Pancreas (tissue), 10 donors: ENCODE results near the gene OPCML. TPM values are rescaled to one million over a fixed set of nuclear protein-coding genes. Genes with fewer than 3 reads are reported as not detected.

Experiments
- ATAC-seq, 4 donors: fragments of 200-7000 bp; cut with Tn5 transposase; one replicate each; pipeline versions ENCODE4 v1.8.0 to v1.9.1; 2020; ENCODE audit warnings: mild to moderate bottlenecking in 4 of 4, moderate library complexity in 4 of 4
- DNase-seq, 6 donors: peaks; one replicate each; pipeline ENCODE4 v3.0.0-alpha.2; 2020
- FAIRE-seq: peaks from 2 replicates; lab custom pipeline; 2012; peaks lifted over from hg19 to GRCh38; lab: Jason Lieb, UNC
- H3K27ac ChIP-seq, 4 donors: fragments of 200-600 bp; sonication (generic); 1 replicate in 3 of 4; 2 replicates in 1 of 4; pipeline versions ENCODE4 v1.5.0 to v1.8.0; 2020
- H3K27me3 ChIP-seq, 4 donors: fragments of 200-600 bp; one replicate each; pipeline ENCODE4 v1.8.0; 2021
- H3K36me3 ChIP-seq, 3 donors: fragments of 200-600 bp; sonication (generic) in 1 of 3; one replicate each; pipeline versions ENCODE4 v1.5.0 to v1.8.0; 2020 to 2021
- H3K4me1 ChIP-seq, 3 donors: fragments of 200-600 bp; one replicate each; pipeline ENCODE4 v1.8.0; 2021
- H3K4me3 ChIP-seq, 4 donors: fragments of 200-600 bp; sonication (generic) in 2 of 4; one replicate each; pipeline versions ENCODE4 v1.5.0 to v1.8.0; 2020 to 2021
- H3K9me3 ChIP-seq, 4 donors: fragments of 200-600 bp; one replicate each; pipeline ENCODE4 v1.8.0; 2021
- CTCF ChIP-seq, 4 donors: fragments of 200-600 bp; sonication (generic) in 3 of 4; IDR thresholded peaks; one replicate each; pipeline versions ENCODE4 v1.5.0 to v1.8.0; 2021; ENCODE audit warnings: antibody characterized with exemption in 4 of 4
- WGBS, 2 donors: extraction: QIAGEN DNeasy Blood & Tissue Kit; methylation state at CpG; one replicate each; pipeline ENCODE4 v1.1.7; 2013; 5-methylcytosine and 5-hydroxymethylcytosine counted together
- intact Hi-C, 3 donors: fragments of 100-400 bp; cut with DNase I; formaldehyde crosslinking; loops; one replicate each; pipeline versions ENCODE4 v1.11.1 to v1.14.2; 2022
- polyA plus RNA-seq, 2 donors: library from polyadenylated mRNA; stranded (reverse); fragments of 200-250 nt; gene quantifications; one replicate each; pipeline ENCODE4 v1.2.3, GENCODE V29; 2013
- total RNA-seq, 6 donors: library from RNA; stranded (reverse); fragmentation: NEBNext Ultra II Directional in 4 of 6; extraction: Animal tissue kit (Norgen Biotek cat#: 25700) in 4 of 6; gene quantifications; one replicate each; pipeline versions ENCODE4 v1.2.1 to v1.2.4, GENCODE V29; 2021 to 2023
- donor health status: healthy with polysubstance abuse.
- donor health status: DM: no; HTN: no; CAD: no; lungs with moderate emphysema.
- donor health status: DM: no; HTN: no; CAD: no.
- donor health status: control.
- donor health status: control.
- donor health status: Bipolar disorder and iron deficiency.
- donor health status: DM: yes; HTN: yes; CAD: no.
- donor health status: DM: no; HTN: no; CAD: no.
- donor health status: DM: no; HTN: no; CAD: no.
- donor health status: DM: yes; HTN: yes; CAD: no.

Gene OPCML
- total and polyA plus RNA-seq, 8 donors: 0.05 to 0.31 (median 0.19) TPM

DNA sequence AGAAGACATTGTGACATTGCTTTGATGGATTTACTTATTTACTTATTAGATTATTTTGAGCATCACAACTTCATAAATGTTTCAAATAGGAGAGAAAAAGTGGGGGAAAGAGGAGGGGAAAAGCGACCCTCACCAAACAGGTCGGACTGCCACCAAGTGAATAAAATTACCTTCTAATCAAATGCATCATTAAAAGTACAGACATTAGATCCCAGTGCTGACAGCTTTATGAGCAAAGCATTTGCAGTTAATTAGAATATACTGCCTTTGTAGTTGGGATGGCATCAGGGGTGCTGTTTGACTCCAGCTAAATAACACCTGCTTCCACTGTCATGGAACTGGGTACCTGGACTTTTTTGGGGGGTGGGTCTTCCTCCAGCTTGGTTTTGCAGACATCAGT, 299.6 kb downstream of the OPCML start:
- Histone ChIP-seq H3K36me3 (no peaks in the 10 kb centered on the region), H3K9me3 (no peaks in the 10 kb centered on the region), H3K4me3 (no peak overlapping the region), H3K27ac (no peak overlapping the region), H3K27me3 (no peaks in the 10 kb centered on the region), H3K4me1 (peaks cover 0 to 4% (median 0%) of the 10 kb centered on the region in 3 donors)
- FAIRE-seq (no peak), DNase-seq (no peak), ATAC-seq (no peak)
- intact Hi-C loops: no loop called here
- TF ChIP-seq CTCF (IDR thresholded peaks at IDR 0.05): no peak
- WGBS, 2 donors: 35 to 43% methylated on average over 2 of the region's 2 CpGs

GRCh38 chr11:133230431-133230830, 301.9 kb downstream of the OPCML start:
- H3K27me3 ChIP-seq: no peaks in the 10 kb centered on the region
- peaks cover 0 to 4% (median 0%) of the 10 kb centered on the region in 3 donors for H3K4me1 ChIP-seq
- FAIRE-seq (no peak), ATAC-seq (peak in 1 of 4 donors; percentile 51), DNase-seq (no peak)
- no peak overlapping the region for H3K4me3 ChIP-seq
- TF ChIP-seq CTCF (IDR thresholded peaks at IDR 0.05): no peak
- intact Hi-C loops: no loop called here
- H3K27ac ChIP-seq: no peak overlapping the region
- no peaks in the 10 kb centered on the region for H3K36me3 ChIP-seq
- H3K9me3 ChIP-seq: no peaks in the 10 kb centered on the region
- 57 to 68% methylated on average over 5 of the region's 5 CpGs for WGBS, 2 donors

DNA sequence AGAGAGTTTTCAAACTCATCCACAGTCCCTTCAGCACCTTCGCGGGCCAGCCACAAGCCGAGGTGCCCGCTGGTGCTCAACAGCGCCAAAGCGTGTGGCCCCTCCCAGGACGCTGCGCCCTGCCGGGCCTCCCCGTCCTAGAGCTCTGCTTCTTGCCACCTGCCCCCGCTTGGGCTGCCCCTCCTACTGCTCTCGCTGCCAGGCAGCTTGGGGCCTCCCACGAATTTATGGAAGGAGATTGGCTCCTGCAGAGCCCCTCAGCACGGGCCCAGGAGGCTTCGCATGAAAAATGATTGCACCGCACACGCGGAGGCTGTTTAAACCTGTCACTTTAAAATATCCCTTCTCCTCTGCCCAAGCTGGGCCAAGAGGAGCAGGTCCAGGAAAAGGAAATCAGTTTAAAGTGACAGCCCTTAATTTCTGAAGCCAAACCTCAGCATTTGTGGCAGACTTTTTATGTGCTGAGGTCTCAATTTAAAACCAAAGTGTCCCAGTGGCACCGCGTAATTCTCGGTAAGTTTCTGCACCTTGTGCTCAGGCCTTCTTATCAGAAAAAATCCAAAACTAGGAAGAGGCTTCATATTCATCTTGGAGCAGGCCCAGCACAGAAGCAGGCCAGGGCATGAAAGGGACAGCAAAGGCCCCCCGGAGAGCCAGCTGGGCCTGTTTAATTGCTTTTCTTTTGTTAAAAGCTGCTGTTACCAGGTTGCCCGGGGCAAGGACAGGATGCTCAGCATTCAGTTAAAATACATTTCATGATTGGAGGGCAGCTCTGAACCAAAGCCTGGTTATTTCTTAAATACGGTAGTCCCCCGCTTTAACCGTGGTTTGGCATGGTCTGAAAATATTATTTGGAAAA, 303.6 kb downstream of the OPCML start:
- intact Hi-C loops: no loop called here
- DNase-seq (peak in 3 of 6 donors; percentile 21 to 56 (median 28)), FAIRE-seq (no peak), ATAC-seq (peak in 3 of 4 donors; percentile 53 to 63 (median 61))
- 14 to 16% methylated on average over 26 of the region's 26 CpGs for WGBS, 2 donors
- no peaks in the 10 kb centered on the region for H3K27me3 ChIP-seq
- no peak overlapping the region for H3K27ac ChIP-seq
- peaks cover 0 to 4% (median 0%) of the 10 kb centered on the region in 3 donors for H3K4me1 ChIP-seq
- H3K9me3 ChIP-seq: no peaks in the 10 kb centered on the region
- no peak overlapping the region for H3K4me3 ChIP-seq
- no peak for TF ChIP-seq CTCF (IDR thresholded peaks at IDR 0.05)
- no peaks in the 10 kb centered on the region for H3K36me3 ChIP-seq

DNA sequence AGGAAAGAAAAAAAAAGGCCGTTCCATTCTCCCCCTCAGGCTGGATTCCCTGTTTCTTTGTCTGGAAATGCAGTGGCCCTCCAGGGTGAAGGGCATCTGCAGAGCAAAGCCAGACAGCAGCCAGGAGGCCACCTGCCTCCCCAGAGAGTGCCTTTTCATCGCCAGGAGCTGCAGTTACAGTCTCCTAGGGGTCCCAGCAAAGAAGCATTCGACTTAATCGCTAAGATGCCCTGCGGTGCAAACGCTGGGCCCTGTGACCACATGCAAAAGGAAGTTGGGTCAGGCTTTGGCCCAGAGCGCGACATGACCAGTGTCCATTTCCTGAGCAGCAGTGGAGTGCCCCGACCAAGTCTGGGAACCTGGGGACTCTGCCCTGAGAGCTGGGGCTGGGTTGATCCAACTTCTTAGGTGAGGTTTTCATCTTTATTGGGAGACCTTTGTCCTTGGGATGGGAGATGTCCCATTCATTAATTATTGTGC, 304.6 kb downstream of the OPCML start:
- WGBS, 2 donors: 64 to 75% methylated on average over 9 of the region's 9 CpGs
- H3K36me3 ChIP-seq: no peaks in the 10 kb centered on the region
- H3K4me1 ChIP-seq: peaks cover 0 to 4% (median 0%) of the 10 kb centered on the region in 3 donors
- no peak overlapping the region for H3K4me3 ChIP-seq
- no peaks in the 10 kb centered on the region for H3K27me3 ChIP-seq
- intact Hi-C loops: no loop called here
- H3K9me3 ChIP-seq: no peaks in the 10 kb centered on the region
- TF ChIP-seq CTCF (IDR thresholded peaks at IDR 0.05): no peak
- FAIRE-seq (no peak), DNase-seq (no peak), ATAC-seq (no peak)
- H3K27ac ChIP-seq: no peak overlapping the region

GRCh38 chr11:133224271-133224670, 308.0 kb downstream of the OPCML start:
- Histone ChIP-seq H3K36me3 (no peaks in the 10 kb centered on the region), H3K9me3 (no peaks in the 10 kb centered on the region), H3K27me3 (no peaks in the 10 kb centered on the region), H3K4me1 (peaks cover 0 to 4% (median 0%) of the 10 kb centered on the region in 3 donors), H3K27ac (no peak overlapping the region), H3K4me3 (no peak overlapping the region)
- intact Hi-C loops: no loop called here
- no peak for TF ChIP-seq CTCF (IDR thresholded peaks at IDR 0.05)
- no peak for ATAC-seq
- no peak for FAIRE-seq
- WGBS, 2 donors: 73 to 88% methylated on average over 5 of the region's 5 CpGs
- DNase-seq: no peak
